Pulmonary artery endothelial cell (primary cell): ENCODE data around the gene FRRS1. TPM values are rescaled to one million over a fixed set of nuclear protein-coding genes. Genes with fewer than 3 reads are reported as not detected.

Experiments
- DNase-seq: peaks from one replicate; pipeline ENCODE4 v3.0.0-alpha.2; 2011; ENCODE audit warnings: low read depth, low spot score
- total RNA-seq: library from RNA; depleted of rRNA; stranded (reverse); fragments of >200 nt; gene quantifications from 2 replicates; pipeline ENCODE4 v1.2.3, GENCODE V29; 2014

Gene FRRS1
- total RNA-seq, 1 donor from 2014 or later = 1.4 TPM

DNA sequence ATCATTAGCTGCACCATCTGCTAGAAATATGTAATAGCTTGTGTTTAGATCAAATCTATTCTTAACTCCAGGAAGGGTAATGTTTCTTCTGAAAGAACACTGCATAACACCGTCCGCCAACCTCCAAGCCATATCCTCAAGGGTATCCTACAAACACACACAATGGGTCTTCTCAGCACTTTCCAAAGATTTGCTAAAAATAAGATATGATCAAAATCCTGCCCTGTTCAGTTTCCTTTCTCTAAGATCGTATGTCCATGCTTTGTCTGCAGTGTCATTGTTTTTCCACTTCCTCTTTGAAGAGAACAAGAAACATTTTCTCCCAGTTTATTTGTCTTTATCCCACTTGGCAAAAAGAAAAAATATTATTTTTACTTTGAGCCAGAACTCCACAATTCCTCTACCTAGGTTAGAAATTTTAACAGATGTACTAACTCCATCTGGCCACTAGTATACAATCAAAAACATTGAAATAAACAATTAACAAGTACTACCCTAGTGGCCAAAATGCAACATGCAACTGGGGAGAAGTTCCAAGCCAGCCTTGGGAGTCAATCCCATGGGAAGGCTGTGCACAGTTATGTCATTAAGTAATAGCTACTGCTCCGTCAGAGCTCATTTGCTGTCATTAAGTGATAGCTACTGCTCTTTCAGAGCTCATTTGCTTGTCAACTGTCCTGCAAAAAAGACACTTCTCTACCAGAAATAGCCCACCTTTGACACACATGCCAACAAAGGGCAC, 37.8 kb downstream of the FRRS1 start:
- DNase-seq = peak; percentile 52

DNA sequence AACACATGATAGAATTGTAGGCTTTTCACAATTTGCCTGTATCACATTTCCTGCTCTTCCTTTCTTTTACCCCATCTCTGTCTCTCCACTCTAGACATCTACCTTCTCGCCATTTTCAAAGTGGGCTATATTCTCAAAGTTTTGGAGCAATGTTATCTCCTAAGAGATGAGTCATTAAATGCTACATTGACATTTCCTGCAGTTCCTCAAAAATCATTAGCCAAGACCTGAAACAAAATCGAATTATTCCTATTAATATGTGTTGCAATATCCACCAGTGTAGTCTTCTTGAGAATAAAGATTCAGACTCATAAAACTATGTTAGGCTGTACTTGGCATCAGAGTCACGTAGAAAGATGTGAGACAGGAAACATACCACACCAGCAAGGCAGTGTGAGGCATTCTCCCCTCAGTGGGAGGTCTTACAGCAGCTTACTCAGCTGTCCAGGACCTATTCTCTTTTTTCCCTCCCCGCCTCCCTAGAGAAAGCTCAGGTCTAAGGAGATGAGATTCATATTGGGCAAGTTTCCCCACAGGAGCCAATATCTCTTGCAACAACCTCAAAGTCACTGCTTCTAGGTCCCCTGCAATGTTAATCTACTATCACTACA, 38.8 kb downstream of the FRRS1 start:
- peak; percentile 67 for DNase-seq

DNA sequence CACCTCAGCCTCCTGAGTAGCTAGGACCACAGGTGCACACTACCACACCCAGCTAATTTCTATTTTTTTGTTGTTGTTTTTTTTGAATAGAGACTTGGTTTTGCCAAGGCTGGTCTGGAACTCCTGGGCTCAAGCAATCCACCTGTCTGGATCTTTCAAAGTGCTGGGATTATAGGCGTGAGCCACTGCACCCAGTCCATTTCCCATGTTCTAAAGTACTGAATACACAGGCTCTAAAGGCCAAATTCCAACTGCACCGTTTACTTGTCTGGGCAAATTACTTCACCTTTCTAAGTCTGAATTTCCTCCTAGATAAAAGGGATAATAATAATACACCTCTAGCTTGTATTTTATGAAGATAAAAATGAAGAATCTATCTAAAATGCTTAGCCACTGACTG, 39.6 kb downstream of the FRRS1 start:
- no peak for DNase-seq

DNA sequence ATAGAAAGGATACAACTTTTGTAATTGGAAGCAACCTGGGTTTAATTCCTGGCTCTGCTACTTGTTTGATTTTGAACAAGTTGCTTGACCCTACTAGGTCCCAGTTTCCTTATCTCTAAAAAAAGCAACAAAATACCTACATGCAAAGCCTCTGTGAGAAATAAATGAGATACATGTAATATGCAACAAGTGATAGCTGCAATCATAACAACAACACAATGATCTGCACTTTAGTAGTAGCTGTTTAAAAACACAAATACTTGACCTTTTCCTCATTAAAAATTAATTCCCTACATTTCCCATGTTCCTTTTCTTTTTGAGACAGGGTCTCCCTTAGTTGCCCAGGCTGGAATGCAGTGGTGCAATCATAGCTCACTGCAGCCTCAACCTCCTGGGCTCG, 40.0 kb downstream of the FRRS1 start:
- no peak for DNase-seq

DNA sequence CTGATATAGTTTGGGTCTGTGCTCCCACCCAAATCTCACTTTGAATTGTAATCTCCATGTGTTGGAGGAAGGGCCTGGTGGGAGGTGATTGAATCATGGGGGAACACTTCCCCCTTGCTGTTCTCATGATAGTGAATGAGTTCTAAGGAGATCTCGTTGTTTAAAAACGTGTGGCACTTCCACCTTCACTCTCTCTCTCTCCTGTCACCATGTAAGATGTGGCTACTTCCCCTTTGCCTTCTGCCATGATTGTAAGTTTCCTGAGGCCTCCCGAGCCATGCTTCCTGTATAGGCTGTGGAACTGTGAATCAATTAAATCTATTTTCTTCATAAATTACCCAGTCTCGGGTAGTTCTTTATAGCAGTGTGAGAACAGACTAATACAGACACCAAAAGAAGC, 40.4 kb downstream of the FRRS1 start:
- DNase-seq = no peak

DNA sequence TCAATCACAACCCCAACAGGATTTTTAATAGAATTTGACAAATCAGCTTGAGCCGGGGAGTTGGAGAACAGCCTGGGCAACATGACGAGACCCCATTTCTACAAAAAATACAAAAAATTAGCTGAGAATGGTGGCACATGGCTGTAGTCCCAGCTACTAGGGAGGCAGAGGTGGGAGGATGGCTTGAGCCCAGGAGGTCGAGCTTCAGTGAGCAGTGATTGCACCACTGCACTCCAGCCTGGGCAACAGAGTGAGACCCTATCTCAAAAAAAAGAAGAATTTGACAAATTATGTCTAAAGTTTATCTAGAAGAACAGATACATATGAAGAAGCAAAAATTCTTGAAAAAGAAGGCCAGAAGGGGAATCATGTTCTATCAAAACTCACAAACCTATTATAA, 43.2 kb downstream of the FRRS1 start:
- DNase-seq = no peak

DNA sequence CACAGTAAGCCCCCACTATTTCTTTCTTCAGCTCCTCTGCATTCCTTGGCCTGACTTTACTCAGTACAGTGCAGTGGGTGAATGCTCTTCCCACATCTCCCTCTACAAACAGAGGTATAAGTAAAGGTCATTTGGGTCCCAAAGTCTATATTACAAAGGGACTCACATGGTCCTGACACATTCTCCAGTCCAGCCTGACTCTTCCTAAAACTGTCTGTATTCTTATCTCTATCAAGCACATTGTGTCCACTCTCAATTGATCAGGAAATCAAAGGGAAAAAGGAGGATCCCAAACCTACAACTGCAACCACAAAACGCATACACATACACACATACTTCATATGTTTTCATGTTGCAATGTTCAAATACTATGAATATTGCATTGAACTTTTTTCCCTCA, 49.4 kb downstream of the FRRS1 start:
- DNase-seq = no peak

DNA sequence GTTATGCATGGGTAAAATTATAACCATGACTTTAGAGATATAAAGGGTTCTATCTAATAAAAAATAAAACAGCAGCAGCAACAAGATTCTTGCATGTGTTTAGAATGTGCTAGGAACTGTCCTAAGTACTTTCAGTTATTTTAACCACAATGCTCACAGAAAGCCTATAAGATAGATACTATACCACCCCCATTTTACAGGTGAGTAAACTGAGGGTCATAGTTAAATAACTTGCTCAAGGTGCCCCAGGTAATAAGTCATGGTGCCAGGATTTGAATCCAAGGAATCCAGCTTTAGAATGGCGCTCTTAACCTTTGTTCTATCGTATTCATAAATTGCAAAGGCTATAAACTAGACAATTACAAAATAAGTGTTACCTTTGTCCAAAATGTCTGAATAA, 53.4 kb downstream of the FRRS1 start:
- DNase-seq = no peak

DNA sequence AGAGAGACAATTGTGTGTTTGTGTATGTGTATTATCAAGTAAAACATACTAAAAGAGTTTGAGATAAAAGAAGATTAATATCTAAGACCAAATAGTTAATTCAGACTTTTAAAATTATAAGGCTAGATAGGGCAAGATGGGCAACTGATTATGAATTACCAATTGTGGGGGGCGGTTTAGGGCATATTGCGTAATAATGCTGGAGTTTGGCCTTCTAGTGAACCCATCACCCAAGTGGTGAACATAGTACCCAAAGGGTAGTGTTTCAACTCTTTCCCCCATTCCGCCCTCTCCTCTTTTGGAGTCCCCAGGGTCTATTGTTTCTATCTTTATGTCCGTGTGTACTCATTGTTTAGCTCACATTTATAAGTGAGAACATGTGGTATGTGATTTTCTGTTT, 55.4 kb downstream of the FRRS1 start:
- DNase-seq = no peak

DNA sequence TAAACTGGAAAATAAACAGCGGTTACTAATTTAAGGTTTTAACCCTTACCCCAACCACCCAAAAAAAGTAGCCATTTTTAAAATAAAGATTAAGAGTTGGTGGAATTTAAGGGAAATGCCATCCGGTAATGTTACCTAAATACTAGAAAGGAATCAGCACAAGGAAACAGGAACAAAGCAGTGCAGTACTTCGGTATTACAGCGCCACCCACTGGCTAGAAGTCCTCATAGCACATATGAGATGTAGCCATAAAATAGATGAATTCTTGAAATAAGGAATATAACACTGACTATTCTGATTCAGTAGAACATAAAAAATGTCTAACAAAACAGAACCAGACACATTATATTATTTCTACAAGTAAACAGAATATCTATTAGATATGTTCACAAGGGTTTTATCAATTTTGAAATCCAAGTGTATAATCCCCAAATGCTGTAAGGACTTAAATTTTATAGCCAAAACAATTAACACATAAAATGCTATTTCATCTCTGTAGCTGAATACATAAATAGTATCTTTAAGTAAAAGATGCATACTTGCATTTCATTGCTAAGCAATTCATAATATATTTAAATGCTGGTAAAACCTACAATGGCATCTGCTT, 58.8 kb downstream of the FRRS1 start:
- peak; percentile 29 for DNase-seq

DNA sequence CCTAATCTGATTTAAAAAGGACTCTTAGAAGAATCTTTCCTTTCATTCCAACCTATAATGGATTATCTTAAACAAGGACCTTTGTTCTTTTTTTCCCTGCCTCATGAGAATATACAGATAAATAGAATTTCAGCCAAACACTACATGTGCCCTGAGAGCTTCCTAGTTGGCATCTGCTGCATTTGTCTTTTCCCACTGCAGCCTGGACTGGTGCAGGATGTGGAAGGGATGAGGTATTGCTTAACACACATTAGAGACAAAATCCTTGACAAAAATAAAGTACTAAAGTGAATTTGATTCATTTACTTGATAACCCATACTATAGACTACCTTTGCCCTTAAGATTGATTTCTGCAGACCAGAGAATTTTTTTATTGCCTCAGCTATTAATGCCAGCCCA, 61.0 kb downstream of the FRRS1 start:
- DNase-seq = no peak

DNA sequence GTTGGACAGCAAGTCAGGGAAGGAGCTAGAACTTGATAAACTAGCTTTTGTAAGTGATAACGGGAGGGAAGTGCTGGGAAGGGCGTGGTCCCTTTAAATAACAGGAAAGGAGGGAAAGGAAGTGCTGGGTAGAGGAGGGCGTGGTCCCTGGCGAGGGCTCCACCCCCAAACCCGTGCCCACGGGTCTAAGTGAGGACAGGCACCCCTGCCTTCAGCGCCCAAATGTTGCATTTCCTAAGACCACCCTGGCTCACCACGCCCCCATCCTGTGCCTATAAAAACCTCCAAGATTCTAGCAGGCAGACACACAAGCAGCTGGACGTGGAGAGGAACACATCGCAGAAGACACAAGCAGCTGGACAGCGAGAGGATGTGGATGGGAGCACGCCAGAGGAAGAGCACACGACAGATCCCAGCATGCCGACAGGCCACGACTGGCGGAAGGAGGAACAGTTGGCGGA, 62.0 kb downstream of the FRRS1 start:
- no peak for DNase-seq

DNA sequence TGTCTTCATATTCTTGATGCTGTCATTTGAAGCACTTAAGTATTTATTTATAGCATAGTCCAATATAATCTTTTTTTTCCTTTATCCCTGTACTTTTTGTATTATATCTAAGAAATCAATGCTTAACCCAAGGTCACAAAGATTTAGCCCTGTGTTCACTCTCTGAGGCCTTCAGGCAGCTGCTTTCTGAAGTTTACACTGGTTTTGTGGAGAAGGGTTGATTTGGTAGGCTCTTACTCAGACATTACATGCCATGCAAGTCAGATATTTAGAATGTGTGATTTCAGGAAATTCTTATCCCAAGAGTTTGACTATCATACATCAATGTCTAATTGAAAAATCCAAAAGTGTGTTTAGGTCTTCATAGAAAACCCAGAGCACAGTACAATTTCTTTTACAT, 64.2 kb downstream of the FRRS1 start:
- no peak for DNase-seq

DNA sequence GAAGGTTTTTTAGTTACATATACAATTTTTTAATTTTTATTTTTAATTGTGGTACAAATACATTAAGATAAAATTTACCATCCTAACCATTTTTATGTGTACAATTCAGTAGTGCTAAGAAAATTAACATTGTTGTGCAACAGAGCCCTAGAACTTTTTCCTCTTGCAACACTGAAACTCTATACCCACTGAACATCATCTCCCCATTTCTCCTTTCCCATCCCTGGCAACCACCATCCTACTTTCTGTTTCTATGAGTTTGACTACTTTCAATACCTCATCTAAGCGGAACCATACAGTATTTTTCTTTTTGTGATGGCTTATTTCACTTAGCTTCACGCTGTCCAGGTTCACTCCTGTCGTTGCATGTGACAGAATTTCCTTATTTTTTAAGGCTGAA, 66.4 kb downstream of the FRRS1 start:
- no peak for DNase-seq

DNA sequence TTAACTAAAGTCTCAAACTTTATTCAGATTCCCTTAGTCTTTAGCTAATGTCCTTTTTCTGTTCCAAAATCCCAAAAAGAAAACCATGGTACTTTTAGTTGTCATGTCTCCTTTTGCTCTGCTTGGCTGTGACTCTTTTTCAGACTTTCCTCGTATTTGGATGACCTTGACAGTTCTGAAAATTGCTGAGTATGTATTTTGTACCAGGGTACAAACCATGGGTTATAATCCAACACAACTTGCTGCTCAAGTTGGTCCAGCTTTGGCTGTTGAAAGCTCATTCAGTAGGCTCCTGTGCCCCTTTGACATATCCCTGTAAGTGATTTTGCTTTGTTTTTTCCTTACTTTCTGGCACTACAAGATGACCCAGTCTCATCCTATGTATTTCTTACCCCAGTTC, 68.9 kb downstream of the FRRS1 start:
- no peak for DNase-seq

DNA sequence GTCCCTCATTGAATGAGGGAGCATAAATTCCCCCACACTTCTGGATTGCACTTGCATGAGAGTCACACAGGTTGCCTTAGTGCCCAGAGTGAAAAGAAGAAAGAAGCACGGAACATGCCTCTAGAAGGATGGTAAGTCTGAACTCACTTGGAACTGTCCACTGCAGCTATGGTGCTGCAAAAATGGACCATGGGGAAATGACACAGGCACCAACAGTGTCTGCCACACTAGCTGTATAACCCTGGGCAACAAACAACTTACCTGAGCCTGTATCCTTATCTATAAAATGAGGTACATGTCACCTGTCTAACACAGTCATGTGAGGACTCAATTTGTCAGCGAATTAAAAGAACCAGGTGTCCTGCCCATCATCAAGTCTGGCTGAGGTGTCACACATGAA, 69.8 kb downstream of the FRRS1 start:
- DNase-seq = no peak

DNA sequence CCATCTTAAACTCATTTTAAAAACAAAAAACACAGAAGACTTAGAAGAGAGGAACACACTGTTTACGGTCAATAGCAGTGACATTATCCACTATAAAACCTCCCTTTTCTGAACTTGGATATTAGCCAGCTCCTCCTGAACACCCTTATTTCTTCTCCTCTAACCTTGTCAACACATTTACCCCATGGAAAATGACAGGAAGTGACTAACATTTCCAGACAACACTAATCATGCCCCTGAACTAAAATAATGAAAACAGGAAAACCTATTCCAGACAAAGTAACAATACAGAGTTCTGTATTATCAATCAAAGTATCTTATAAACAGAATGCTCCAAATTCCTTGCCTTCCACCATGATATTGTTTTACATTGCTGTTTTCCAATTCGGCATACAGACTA, 75.3 kb downstream of the FRRS1 start:
- peak; percentile 91 for DNase-seq

DNA sequence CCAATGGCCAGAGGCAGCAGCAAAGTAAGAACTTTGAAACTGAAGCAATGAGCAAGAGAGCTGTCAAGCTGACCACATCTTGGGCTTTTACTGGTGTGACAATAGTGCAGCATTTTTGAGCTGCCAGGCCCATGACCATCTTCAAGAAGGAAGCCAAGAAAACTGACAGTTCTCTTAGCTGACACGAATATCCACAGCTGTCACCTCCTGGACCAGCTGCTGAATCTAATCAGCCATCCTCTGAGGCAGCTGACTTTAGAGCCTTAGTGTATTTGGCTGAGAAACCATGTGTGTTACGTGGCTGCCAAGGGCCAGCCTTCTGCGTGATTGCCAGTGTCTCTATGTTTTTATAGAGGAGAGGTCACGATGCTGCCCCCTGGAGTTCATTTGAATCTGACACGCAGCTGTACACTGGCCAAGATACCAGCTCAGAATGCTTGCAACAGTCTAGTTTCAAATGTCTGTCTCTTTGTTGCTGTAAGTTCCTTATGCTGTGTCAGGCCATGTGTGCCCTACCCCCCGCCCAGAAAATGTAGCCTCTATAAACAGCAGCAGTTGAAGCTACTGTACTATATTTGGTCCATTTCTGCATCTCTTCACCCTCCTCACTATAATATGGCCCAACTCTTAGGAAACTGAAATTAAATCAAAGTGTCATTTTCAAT, 80.8 kb downstream of the FRRS1 start:
- DNase-seq = peak; percentile 77

DNA sequence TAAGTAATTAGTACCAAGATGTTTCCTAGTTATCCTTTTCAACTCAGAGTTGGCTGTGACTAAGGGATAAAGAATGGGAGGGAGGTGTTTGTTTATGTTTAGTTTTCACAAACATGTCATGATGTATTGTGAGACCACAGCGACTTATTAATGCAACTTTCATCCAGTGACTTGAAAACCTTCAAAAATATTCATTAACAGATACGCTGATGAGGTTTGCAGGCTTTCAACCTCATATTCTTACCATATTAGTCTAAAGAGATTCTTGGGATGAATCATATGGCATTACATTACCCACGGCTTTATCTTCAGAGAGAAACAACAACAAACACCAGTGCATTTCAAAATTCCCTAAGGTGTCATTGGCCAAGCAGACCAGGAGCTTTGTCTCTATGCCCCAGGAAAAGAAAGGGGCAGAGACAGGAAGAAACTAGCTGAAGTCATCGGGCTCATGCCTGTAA, 84.1 kb downstream of the FRRS1 start:
- no peak for DNase-seq

DNA sequence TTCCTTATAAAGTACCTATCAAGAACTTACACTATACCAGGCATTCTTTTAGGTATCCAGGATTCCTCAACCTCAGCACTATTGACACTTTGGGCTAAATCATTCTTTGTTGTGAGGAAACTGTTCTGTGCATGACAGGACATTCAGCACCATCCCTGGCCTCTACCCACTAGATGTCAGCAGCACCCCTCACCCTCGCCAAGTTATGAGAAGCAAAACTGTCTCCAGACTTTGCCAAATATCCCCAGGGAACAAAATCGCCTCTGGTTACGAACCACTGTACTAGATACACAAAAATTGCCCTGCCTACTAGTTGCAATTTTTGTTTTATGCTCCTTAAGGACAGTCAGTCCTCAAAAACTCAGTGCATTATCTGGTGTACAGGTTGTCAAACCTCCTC, 84.9 kb downstream of the FRRS1 start:
- no peak for DNase-seq

DNA sequence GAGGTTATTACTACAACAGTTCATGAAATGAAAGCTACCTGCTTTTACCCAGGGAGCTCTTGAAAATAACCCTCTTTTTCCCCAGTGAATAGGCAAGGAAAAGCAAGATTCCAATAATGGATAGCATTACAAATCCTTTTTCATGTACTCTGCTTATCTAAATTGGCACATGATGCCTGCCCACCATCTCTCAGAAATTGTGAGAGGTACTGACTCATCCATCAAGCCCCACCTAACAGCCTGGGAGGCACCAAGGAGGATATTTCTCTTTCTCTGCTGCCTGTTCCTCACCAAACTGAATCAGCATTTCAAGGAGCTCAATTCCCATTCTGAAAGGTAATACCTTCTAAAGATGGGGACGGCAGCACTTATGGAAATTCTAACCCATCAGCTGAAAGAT, 86.2 kb downstream of the FRRS1 start:
- no peak for DNase-seq

DNA sequence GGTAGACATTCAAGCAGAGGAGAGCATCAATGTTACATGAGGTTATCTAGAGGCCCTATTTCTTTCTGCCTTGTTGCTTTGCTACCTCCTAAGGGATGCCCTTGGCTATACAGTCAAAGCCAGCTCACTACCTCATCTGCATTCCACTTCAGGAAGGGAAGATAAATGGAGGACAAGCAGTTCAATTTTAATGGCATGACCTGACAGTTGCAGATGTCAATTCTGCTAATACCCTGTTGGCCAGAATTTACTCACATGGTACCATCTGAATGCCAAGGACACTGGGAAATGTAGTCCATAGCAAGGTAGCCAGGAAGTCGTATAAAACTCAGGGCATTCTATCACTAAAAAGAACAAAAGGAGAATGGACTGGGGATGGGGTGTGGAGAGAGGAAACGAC, 89.0 kb downstream of the FRRS1 start:
- no peak for DNase-seq
